NCI-H128 (cell line): Measurements from ENCODE around the gene NFYC.
"Not testable (repeated sequence)": the region's sequence is repeated elsewhere in the genome, so short reads cannot be mapped to it uniquely, and the experiment has no call there.

Source experiments
- DNase-seq: peaks from one replicate; lab custom pipeline; 2025; ENCODE audit not compliant: unreplicated experiment; lab: John Stamatoyannopoulos, UW

Gene NFYC

DNA sequence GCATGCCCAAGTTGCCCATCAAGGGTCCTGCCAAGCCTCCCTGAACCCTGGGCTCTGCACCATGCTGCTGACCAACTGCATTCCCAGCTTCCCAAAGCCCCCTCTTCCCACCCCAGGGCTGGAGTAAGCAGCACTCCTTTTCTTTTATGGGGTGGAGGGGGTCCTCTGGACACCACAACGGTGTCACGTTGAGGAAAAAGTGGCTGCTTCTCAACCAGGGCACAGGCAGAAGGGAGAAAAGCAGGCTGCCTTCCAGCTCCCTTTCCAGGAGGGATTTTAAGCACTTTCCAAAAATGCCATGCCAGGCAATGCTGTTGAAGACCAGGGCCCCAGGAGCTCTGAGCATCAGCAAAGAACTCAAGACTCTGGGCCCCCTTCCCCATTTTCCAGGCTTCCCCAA is 26.7 kb upstream of the NFYC start:
- DNase-seq: no peak

DNA sequence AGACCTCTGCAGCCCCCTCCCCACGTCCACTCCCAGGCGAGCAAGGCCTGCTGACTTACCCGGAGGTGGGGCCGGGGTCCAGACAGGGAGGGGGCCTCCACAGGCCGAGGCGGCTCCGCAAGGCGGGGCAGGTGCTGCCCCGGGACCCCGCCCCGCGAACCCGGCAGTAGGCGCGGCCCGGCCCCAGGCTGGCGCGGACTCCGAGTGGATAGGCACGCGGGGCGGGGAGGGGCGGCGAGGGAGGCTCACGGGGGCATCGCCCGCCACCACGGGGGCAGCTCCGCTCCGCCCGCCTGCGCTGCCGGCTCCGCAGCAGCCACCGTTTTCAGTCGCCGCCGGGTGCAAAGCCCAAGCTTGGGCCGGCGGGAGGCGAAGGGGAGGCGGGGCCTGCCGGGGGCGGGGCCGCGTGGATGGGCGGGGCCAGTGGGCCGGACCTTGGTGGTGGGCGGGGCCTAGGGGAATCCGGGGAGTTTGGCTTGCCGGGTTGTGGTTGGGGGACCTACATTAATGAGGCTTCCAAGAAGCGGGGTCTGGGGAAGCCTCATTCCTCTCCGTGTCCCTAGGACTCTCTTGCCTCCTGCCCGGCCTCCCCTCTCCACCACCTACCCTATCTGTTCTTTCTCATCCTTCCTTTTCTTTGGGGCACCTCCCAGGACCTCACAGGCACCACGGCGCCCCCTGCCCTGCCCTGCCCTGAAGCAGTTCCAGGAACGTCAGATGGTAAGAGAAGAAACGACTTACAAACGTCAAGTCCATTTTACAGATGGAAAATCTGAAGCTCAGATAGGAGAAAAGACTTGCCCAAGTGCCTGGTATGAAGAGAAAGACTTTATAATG is 26.0 kb upstream of the NFYC start, which contains the start of gene RIMS3:
Gene RIMS3 (minus strand): TSS at position 348 of the 837 bp plus-strand sequence. CDS start 23,757 bp downstream, outside the sequence.
- peak; percentile 64 for DNase-seq

DNA sequence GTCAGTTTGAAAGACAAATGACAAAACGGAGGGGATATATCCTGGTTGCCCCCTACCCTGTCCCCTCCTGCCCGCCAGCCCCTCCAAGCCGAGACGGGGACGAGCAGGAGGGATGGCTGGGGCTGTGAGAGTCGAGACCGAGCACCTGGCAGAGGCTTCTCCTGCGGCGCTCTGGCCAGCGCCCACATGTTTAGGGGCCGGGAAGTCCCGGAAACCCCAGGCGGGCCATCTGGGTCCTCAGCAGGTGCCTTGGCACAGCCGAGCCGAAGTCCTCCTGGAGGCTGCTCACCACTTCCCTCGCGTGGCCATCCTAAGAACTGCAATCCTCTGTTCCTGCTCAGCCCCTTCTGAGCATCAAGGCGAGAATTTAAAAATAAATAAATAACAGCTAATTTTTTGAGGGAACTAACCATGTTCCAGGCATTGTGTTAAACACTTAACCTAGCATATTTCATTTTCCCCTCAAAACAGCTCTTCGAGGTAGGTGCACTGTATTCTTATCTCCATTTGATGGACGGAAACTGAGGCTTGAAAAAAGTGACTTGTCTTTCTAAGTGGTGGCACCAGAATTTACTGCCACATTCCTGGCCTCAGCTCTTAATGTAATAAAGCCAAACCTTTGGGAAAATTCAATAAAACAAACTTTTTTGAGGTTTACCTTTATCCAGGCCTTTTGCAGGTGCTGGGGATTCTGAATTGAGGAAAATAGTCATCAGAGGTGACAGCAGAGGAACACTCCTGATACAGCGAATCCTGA is 22.6 kb upstream of the NFYC start:
- peak; percentile 66 for DNase-seq

DNA sequence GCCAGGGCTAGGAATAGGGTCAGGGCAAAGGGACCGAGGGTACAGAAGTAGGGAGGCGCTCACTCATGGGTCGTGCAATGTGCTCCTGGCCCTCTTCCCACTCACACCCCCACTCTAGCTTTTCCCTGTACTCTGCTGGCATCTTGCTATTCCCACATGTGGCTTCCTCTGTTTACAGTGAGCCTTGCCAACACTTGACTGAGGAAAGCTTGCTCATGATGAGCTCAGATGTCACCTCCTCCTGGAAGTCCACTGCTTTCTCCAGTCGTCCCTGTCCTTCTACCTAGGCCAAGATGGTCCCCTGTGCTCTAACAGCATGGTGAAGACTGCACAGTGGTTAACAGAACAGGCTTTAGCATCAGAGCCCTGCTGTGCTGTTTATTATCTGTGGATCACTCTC is 18.1 kb upstream of the NFYC start:
- DNase-seq: no peak

DNA sequence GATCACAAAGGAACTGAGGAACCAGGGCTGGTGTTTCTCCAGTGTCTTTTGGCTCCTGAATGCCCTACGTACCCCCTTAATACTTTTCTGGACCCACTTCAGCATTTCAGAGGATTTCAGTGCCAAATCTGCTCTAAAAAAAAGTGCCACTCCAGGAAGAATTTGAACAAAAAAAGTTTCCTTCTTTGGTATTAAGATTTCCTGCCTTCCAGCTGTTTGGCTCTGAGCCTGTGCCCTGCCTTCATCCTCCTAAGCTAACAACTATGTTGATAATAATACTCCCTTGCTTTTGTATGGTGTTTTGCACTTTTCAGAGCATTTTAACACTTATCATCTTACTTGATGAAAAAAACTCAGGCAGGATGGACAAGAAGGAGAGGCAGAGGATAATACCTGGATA is 15.0 kb upstream of the NFYC start:
- no peak for DNase-seq

DNA sequence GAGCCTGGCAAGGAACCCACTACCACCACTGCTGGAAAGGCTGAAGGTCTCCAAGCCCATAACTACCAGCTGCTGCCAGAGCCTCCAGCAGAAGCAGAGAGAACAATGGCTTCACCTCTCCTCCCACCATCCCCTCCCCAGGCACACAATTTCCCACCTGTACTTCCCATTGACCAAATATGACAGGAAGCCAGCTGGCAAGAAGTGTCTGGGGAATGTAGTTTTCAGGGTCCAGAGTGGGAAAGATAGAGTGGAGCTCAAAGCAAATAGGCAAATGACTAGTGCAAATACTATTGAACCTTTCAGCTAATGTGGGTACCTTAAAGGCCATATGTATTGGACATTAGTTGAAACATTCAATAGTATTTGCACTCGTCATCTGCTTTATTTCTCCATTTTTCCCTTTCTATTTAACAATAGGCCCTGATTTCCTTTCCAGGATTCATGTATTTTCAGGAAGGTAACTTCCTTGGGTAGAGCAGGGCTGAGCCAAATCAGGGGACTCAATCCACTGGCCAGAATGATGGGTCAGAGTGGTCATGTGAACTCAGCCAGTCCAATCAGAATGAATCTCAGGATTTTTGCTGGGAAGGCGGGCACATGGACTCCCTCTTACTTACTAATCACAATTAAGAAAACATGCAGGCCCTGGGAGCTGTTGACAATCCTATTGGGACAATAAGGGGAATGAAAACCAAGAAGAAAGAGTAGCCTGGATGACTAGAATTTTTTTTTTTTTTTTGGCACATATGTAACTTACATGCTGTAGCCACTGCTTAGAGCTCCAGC is 12.1 kb upstream of the NFYC start:
- DNase-seq: no peak

DNA sequence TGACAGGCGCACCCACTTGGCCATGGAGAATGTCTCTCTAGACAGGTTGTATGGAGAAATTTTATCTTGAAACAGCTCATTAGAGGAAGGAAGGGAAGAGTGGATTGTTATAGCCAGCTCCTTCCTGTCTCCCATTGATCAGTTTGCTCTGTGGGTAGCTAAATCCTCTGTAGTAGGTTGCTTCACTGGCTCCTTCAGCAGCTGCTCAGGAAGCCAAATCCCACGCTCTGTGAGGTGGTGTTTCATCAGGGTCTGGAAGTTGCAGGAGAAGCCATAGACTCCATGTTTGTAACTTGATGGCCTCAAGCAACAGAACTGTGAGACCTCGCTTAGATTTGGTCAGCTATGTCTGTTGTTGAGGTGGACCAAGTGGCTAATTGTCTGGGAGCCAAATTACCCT is 6.8 kb upstream of the NFYC start:
- no peak for DNase-seq

DNA sequence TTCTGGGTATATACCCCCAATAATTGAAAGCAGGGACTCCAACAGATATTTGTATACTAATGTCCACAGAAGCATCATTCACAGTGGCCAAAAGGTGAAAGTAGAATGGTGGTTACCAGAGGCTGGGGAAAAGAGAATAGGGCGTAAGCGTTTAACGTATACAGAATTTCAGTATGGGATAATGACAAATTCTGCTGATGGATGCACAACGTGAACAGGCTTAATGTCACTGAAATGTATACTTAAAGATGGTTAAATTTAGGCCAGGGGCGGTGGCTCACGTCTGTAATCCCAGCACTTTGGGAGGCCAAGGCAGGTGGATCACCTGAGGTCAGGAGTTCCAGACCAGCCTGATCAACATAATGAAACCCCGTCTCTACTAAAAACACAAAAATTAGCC is 4.4 kb upstream of the NFYC start:
- DNase-seq: no peak

DNA sequence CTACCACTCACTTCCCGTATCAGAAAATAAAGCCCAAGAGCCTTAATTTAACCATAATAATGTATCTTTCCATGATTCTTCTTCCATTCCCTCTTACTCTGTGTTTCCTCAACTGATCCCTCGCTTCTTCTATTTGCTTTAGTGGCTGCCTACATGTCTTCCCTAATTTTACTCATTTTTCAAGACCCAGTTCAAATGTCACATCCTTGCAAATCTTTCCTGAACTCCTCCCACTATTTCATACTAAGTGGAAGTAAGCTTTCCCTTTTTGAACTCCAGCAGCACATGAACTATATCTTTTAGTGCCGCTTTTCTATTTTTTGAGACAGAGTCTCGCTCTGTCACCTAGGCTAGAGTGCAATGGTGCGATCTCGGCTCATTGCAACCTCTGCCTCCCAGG is 3.8 kb upstream of the NFYC start:
- DNase-seq: no peak

DNA sequence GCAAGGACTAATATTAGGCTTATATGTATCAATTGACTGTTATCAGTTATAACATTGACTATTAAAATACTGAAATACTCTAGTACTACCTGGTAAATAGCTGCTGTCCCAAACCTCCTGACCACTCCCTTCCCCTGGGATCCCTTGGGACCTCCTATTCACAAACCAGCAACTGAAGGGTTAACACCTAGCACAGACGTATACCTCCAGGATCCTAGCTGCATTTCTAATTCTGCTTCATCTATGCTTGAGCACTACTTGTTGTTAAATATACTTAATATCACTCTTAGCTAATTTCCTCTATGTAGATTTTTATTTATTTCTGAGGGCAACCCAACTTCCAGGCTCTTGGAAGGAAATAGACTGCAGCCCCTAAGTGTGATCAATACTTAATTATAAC is 1.8 kb upstream of the NFYC start:
- DNase-seq: no peak

DNA sequence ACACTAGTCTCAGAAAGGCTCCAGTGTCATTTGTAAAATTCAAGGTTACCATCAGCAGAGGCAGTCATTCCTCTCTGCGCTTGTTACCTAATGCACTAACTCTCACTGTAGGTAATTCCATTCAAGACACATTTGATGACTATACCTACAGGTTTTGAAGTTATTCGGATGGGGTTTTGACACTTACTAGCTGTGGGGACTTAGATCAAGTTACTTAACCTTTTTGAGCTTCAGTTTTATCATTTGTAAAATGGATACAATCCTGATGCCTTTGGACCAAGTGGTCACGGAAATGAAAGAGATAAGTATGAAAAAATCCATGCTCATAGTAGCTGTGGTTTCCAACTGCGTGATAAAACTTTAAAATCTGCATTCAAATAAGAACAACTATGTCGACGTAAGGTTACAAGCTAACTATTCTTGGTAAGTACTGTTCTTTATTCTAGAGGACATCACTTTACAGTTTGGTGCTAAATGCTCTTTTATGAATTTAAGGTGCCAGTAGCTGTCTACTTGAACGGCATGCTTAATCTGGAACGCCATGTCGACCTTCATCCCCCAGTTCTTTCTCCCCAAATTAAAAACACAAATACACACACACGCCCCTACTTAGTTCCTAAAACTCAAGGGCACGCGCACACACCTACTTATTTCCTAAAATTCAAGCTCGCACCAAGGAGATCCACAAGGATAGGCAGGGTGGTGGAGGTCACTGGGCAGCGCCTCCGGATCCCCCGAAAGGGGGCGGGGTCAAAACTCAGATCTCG is 550 bp upstream of the NFYC start:
- DNase-seq: no peak

DNA sequence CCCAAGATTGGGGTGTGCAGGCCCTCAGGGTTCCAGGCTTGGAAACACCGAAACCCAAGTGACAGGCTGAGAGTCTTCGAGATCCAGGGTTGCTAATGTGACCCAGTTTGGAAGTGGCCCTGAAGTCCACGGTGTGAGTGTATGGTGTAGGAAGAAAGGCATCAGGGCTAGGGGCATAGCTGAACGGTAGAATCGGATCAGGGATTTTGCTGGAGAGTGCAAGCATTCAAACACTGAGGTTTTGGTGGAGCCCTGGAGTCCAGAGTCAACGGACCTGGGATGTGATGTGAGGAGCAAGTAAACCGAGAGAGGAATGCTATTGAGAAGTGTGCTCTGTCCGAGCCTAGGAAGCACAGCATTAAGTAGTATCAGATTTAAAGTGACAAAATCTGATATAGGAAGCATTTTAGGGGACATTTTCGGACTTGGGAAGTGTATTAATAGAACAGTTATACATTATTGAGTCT is 958 bp downstream of the NFYC start:
- DNase-seq: no peak

DNA sequence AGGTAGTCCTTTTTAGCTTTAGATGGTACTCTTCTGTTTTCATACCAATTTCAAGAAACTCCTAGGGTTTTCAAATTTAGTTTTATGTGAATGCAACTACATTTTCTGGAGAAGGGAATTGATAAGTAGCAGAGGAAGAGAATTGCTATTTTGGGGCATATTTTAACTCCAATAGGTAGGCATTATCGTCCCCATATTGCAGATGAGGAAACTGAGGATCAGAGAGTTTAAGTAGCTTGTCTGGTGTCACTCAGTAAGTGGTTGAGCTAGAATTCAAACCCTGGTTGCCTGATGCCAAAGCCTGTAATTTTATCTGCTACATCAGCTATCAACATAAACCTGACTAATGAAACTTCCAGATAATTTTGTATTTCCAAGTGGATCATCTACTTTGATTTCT is 1.9 kb downstream of the NFYC start:
- no peak for DNase-seq

DNA sequence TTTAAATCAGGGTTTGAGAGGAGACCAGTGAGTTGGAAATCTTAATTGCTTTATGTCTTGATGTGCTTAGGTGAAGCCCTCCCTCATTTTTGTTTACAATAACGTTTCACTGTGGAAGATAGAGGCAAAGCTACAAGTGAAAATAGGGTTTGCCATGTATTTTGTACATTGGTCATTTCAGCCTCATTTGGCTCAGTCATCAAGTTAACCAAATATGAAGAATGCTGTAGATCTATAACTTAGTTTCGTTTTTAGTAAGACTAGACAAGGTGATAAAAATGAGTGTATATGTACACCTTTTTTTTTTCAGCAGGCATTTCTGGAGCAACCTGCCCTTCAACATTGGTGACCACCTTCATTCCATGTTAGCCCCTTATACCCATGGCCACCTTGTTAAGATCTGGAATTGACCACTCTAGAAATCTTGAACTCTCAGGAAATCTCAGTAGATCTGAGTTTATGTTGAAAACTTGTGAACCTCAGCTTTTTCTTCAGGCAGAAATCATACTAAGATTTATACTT is 2.9 kb downstream of the NFYC start:
- DNase-seq: no peak

DNA sequence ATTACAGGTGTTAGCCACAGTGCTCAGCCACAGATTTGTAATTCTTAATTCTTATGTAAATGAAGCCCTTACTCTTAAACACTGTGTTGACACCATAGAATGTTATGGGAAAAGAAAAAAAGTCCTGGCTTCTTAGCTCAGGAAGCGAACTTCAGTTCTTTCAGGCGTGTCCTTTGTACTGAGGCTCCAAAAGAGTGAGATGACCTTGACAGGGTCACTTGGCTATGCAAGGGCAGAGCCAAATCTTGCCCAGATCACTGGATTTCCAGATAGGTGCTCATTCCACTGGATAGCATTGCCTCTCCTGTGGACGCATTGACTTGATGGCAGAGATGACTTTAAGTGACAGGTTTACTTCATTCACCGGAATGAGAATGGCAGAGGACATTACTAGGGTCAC is 4.8 kb downstream of the NFYC start:
- no peak for DNase-seq

DNA sequence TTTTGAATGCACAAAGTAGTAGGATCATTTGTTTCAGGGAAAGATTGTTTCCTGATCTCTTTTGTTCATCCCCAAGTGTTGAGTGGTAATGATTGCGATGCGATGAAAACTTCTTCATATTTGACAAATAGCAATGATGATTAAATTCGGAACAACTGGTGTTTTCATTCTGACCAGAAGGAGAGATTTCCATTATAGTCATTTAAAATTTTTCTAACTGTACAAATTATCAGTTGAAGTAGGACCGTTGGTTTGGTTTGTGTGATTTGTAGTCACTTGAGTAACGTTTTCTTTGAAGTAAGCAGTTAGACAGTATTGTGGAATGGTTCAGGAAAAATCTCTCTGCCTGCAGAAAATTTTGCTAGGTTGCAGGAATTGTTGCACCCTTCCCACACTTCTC is 5.9 kb downstream of the NFYC start:
- no peak for DNase-seq

DNA sequence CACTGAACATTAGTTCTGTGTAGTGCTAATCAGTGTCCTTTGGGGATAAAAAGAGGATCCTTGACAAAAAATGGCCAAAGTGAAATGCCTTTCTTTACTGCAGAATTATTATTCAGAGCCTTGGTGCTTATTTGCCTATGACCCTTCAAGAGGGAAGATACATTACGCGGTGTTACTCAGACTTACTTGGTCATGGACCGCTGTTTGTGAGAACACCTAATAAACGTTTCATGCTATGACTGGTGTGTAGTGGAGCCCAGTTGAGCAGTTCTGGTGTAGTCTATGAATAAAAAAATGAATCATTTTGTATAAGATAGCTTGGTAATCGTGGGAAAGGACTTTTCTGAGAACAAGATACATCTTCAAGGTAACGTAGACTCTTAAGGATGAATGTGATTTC is 8.3 kb downstream of the NFYC start:
- DNase-seq: no peak

DNA sequence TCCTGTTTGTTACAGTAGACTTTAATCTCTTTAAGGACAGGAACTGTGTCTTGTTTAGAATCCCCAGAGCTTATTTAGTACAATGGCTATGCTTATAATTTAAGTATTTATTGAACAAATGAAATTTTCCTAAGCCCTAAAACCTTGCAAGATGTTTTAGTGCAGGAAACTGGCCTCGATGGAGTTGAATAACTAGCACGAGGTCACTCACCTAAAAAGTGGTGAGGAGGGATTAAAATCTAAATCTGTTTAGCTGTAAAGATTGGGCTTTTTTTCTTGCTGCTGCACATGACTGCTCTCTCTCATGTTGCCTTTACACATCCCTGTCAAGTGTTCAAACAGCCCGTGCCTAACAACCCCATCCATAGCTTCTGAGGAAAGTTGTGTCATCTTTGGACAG is 10.2 kb downstream of the NFYC start:
- DNase-seq: no peak

DNA sequence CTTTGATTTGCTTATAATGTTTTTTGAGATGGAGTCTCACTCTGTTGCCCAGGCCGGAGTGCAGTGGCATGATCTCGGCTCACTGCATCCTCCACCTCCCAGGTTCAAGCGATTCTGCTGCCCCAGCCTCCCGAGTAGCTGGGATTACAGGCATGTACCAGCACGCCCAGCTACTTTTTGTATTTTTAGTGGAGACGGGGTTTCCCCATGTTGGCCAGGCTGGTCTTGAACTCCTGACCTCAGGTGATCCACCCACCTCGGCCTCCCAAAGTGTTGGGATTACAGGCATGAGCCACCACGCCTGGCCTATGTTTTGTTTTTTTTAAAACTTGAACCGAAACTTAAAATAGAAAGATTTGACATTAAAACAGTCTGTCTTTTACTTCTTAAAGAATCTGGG is 11.3 kb downstream of the NFYC start:
- DNase-seq: not testable (repeated sequence)

DNA sequence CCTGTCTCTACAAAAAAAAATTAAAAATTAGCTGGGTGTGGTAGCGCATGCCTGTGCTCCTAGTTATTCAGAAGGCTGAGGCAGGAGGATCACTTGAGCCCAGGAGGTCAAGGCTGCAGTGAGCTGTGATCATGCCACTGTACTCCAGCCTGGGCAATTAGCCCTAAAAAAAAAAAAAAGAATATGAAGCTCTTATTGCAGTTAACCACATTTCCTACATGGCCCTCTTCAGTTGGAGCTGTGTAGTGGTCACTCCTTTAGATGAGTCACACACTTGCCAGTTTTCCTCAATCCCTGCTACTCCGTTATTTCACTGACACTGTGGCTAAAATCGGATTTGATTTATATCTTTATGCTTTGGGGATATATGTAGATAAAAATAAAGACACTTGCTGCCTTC is 11.8 kb downstream of the NFYC start:
- no peak for DNase-seq
